Right renal cortex interstitium (tissue), 3 donors: ENCODE results near the gene SCIMP. TPM values are rescaled to one million over a fixed set of nuclear protein-coding genes. Genes with fewer than 3 reads are reported as not detected.
"Not testable (repeated sequence)": the region's sequence is repeated elsewhere in the genome, so short reads cannot be mapped to it uniquely, and the experiment has no call there.

Source experiments
- DNase-seq, 3 donors: peaks; one replicate each; pipeline ENCODE4 v3.0.0-alpha.2; 2013; ENCODE audit warnings: low read depth in 3 of 3, low spot score in 2 of 3
- polyA plus RNA-seq, 3 donors: library from polyadenylated mRNA; unstranded; fragments of 120-200 nt; gene quantifications; one replicate each; pipeline ENCODE4 v1.2.1, GENCODE V29; 2013; ENCODE audit not compliant: insufficient read length in 3 of 3

SCIMP gene
- polyA plus RNA-seq, 3 donors: 0.83 to 1.1 (median 1.0) TPM

DNA sequence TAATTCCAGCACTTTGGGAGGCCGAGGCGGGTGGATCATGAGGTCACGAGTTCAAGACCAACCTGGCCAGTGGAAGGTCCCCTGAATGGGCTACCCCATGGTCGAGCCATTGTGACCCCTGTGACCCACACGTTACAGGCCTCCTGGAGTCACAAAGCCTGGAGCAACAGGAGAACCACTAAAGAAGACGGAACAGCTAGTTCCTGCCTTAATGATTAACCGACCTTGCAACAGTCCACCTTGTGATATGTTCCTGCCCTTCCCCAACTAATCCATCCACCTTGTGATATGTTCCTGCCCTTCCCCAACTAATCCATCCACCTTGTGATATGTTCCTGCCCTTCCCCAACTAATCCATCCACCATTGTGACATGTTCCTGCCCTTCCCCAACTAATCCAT lies 5.1 kb upstream of the SCIMP start:
- not testable (repeated sequence) for DNase-seq

DNA sequence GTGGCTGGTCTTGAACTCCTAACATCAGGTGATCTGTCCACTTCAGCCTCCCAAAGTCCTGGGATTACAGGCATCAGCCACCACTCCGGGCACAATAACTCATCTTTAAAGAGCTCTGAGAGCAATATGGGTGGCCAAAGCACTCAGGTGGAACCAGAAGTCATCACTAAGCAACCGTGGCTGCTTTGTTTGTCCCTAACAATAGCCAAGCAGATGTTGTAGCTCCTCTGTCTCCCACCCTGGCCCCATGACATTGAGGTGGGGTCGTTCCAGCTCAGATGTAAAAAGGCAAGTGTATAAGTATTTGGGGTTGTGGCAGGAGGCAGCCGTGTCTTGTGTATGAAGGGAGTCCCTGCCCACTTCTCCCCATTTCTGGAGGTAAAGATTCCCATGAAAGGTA lies 3.7 kb upstream of the SCIMP start:
- no peak for DNase-seq

DNA sequence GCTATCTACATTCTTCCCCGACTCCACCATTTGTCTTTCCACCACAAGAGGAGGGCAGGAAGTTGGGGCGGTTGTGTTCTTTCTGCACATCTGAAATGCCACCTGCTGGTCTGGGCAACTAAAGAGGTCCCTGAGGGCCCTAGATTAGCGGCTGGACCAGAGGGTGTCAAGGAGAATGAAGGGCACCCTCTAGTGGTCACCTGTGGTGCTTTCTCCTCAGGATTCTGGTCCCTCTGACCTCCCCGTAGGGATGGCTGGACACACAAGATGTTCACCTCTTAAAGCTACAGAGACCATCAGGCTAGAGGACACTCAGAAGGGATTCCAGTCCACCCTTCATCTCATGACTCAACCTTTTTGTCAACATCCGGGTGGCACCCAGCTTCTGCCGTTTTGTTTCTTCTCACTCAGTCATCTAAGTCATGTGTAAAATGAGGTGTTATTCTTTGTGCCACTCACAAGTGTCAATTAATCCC lies 2.9 kb upstream of the SCIMP start:
- no peak for DNase-seq

DNA sequence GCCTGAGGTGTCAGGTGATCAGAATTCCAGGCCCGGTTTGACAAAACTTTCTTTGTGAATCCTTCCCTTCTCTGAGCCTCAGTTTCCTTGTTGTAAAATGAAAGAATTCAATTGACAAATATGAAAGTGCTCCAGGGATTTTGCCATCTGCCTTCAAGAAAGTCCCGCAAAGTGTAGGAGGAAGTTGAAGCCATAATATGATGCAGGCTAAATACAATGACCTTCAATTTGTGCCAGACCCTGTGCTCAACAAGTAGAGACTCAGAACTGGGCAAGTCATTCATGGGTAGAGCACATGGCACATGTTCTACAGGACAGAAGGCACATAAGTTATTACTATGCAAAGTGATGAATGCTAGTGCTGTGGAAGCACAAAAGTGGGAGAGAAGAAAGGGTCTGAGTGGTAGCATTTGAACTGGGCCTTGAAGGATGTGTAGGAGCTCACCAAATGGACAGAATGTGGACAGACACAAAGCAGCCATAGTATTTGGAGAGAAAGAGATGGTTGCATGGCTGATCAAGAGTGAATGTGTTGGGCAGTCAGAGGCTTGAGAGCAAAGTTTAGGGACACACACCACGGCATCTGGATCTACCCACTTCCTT lies 2.4 kb upstream of the SCIMP start:
- DNase-seq: no peak

DNA sequence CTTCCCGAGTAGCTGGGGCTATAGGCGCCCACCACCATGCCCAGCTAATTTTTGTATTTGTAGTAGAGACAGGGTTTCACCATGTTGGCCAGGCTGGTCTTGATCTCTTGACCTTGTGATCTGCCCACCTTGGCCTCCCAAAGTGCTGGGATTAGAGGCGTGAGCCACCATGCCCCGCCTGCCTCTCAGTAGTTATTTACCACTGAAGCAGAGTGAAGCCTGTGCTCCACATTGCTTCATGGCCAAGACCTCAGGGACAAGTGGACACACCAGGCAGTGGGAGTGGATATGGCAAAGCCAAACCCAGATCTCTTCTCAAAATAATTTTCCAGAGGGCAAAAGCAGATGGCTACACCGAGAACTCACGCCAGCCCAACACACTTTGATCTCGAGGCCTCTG lies 1.2 kb downstream of the SCIMP start:
- DNase-seq: not testable (repeated sequence)

DNA sequence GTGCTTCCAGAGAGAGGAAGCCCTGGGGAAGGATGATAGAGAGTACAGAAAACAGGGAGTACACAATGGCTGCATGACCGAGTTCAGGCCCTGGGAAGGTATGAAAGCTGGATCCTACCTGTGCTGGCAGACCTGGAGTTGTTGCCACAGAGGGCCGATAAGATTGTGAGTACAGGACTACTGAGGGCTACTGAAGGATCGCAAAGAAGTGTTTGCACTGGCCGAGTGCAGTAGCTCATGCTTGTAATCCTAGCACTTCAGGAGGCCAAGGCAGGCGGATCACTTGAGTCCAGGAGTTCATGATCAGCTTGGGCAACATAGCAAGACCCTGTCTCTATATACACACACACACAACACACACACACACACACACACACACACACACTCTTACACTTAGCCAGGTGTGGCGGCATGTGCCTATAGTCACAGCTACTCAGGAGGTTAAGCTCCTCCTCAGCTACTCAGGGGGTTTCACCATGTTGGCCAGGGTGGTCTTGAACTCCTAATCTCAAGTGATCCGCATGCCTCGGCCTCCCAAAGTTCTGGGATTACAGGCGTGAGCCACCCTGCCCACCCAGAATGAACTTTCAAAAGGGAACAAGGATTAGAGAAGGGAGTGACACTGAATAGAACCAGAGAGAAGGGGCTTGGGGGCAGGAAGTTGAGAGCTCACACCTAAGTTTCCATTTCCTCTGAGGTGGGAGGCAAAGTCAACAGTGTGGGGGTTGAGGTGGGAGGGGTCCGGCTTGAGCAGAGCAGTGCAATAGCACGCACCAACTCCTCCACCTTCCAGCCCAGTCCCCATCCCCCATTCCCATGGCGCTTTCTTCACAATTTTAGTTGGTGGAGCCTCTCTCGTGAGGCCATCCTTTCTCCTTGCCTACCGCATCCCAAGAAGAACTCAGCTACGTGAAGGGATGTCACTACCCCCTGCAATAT lies 7.5 kb downstream of the SCIMP start:
- DNase-seq: no peak

DNA sequence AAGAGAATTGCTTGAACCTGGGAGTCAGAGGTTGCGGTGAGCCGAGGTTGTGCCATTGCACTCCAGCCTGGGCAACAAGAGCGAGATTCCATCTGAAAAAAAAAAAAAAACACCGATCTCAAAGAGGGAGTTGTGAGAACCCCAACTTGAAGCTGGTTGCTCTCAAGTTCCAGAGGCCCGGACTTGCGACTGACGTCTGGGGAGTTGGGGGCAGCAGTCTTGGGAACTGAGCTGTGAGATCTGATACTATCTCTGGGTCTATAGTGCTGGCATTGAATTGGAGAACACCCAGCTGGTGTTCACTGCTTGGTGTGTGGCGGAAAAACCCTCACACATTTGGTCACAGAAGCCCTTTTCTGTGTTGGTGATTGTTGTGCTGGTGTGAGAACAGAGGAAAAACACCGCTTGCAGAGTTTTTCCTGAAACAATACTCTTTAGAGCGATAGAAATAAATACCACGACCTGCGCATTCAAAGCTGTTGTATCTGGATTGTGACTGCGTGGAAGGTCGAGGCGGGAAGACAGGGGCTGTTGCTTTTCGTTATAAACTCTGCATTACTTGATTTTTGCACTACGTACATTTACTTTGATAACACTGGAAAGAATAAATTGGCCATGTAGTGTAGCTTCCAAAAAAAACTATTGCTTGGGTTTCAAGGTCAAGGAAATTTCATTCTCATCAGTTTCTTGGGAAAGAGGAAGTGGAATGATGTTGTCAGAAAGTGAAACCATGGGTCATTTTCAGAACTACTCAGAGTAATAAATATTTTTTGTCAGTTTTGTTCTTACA lies 8.8 kb downstream of the SCIMP start:
- DNase-seq: no peak

DNA sequence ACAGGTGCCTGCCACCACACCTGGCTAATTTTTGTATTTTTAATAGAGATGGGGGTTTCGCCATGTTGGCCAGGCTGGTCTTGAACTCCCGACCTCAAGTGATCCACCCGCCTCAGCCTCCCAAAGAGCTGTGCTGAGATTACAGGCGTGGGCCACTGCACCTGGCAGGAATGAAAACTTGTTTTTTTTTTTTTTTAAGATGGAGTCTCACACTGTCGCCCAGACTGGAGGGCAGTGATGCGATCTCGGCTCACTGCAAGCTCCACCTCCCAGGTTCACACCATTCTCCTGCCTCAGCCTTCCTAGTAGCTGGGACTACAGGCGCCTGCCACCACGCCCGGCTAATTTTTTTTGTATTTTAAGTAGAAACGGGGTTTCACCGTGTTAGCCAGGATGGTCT lies 12.7 kb downstream of the SCIMP start:
- not testable (repeated sequence) for DNase-seq

DNA sequence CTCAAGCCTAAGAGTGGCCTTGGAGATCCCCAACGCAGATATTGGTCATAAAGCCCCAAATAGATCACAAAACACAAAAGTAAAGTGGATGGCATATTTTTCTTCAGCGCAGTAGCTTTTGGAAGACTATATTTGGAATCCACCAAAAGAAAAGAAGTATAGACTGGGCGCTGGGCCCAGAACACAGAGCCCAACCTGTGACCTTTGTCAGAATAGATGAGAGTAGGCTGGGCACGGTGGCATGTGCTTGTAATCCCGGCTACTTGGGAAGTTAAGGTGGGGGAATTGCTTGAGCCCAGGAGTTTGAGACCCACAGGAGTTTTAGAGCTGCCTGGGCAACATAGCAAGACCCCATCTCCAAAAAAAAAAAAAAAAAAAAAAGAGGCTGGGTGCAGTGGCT lies 14.6 kb downstream of the SCIMP start:
- DNase-seq: no peak

DNA sequence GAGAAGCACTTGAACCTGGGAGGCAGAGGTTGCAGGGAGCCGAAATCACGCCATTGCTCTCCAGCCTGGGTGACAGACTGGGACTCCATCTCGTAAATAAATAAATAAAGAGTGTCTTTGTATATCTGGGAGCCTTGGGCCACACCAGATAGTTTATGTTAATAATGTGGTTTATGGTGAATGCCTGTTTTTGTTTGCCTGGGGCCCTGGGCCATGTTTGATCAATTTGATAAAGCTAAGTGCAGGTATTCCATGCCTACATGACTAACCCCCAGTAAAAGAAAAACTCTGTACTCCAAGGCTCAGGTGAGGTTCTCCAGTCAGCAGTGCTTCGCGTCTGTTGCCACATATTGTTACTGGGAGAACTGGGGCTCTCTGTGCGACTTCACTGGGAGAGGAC lies 15.1 kb downstream of the SCIMP start:
- DNase-seq: no peak

DNA sequence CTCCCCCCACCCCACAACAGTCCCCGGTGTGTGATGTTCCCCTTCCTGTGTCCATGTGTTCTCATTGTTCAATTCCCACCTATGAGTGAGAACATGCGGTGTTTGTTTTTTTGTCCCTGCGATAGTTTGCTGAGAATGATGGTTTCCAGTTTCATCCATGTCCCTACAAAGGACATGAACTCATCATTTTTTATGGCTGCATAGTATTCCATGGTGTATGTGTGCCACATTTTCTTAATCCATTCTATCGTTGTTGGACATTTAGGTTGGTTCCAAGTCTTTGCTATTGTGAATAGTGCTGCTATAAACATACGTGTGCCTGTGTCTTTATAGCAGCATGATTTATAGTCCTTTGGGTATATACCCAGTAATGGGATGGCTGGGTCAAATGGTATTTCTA lies 17.1 kb downstream of the SCIMP start:
- DNase-seq: not testable (repeated sequence)

DNA sequence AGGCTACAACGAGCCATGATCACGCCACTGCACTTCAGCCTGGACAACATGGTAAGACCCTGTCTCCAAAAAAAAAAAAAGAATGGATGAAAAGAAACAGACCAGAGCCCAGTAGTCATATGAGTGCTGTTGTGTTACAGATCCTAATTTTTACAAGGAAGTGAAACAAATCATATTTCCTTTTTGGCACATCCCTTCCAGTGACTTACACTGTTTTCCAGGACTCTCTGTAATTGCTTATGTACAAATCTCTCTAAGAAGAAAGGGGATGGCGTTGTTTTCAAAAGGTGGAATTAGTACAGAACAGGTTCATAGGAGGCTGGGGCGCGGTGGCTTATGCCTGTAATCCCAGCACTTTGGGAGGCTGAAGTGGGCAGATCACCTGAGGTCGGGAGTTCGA lies 23.2 kb downstream of the SCIMP start:
- DNase-seq: no peak

DNA sequence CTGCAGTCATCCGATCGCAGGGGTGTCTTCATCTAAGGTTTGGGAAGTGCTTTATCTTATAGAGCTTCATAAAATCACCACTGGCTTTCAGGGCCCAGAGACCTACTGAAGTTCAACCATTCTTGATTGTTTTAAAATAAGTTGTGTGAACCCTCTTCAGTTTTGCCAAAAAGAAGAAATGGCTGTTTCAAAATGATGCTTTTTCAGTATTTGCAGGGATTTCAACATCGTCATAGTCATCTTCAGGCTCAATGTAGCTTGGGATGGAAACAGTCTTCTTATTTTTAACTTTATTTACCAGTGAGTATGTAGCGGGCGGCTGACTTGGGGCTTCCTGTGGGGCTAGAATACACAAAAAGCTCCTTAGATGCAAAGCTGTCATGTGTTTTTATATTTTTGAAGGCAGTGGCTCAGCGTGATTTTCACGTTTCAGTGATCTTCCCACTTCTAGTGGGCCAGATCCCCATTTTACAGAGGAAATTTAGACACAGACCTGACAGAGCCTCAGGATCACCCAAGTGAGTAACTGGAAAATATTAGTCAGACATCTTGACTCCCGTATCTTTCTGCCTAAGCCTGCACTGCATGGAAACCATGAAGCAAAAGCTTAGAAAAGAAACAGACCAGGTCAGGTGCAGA lies 23.9 kb downstream of the SCIMP start:
- no peak for DNase-seq

DNA sequence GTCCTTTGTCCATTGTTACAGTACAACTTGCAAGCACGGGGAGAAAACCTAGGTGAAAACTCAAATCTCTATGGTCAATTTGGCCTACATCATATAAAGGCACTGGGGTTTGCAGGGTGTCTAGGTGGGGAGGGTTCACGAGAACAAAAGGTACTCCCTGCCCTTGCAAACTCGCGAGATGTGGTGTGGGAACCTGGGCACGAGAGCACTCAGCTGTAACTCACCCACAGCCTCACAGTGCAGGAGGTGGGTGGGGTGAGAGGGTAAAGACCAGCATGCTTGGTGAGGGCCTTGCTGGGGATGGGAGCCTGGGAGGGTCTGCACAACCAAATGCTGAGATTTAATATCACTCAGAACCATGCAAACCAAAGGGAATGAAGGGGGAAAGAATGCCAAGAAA lies 24.6 kb downstream of the SCIMP start:
- no peak for DNase-seq

DNA sequence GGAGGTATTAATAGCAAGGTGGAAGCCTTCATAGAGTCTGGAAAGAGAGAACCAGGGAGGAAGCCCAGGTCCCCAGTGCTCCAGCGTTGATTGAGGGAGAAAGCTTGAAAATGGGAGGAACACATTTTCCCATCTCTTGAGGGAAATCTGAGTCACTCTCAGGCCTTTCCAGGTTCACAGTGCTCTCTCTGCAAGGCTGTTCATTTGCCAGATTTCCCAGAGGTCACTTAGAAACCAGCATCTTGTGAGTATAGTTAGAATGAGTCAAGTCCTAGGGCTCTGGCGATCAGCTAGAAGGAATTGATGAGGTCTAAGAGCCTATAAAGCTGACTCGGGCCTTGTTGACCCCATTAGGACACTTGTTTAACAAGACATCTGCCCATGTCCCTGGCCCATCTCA lies 25.3 kb downstream of the SCIMP start:
- no peak for DNase-seq

DNA sequence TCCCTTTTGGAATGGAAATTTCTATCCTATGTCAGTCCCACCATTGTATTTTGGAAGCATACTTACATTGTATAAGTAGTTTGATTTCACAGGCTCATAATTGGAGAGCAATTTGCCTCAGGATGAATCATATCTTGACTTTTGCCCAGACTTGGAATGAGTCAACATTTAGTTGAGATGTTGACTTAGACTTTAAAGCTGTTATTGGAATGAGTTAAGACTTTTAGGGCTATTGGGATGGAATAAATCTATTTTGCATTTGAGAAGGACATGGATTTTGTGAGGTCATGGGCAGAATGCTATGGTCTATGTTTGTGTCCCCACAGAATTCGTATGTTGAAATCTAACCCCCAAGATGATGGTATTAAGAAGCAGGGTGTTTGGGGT lies 30.8 kb downstream of the SCIMP start:
- no peak for DNase-seq

DNA sequence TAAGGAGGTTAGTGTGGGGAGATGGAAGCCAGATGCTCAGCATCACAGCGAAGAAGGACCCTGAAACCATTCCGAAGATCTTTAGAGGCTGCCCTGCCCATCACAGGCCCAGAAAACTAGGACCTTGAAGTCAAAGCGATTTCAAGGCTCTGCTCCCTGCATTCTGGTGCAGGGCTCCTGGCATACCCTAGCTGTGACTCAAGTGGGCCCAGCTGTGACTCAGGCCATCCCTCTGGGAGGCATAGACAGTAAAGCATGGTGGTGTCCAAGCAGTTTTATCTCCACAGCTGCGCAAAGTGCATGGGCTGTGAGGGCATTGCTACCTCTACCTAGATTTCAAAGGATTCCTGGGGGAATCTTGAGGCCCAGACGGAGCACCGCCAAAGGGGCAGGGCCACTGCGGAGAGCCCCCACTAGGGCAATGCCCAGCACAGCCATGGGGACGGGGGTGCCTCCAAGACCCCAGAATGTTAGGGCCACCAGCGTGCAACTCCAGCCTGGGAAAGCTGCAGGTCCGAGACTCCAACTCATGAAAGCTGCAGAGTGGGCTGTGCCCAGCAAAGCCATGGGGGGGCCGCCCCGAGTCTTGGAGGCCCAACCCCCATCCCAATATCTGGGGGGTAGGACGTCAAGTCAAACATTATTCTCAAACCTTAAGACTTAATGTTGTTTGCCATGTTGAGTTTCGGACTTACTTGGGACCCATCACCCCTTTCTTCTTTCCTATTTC lies 31.3 kb downstream of the SCIMP start:
- DNase-seq: no peak

DNA sequence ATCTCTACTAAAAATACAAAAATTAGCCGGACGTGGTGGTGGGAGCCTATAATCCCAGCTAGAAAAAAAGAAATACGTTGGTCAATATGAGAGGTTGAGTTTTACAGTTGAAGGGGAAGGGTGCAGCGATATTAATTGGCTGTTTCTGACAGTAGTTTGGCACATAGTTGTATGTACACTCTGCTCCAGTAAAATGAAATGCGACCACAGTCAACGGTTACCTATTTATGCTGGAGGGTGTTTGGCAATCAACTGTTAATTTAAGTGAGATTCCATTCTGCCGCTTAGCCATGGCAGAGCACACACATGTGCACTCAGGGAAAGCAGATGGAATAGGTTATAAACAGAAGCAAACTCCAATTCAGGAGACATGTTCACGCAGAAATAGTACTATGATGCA lies 33.6 kb downstream of the SCIMP start:
- no peak for DNase-seq

DNA sequence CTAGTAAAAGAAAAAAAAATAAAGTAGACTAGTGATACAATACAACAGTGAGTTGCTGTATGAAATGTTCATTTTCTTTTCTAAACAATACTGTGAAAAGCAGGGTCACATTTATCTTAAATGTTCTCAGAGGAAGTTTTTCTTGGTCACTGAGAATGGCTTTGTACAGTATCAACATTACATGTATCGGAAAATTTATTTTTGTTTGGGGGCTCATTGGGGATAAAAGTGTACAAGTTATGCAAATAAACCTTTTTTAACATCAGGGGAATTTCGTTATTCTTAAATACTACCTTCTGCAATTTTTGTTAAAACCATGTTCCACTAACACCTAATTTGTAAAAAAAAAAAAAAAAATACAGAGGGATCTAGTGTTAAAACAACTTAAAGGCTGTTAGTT lies 34.3 kb downstream of the SCIMP start:
- no peak for DNase-seq

DNA sequence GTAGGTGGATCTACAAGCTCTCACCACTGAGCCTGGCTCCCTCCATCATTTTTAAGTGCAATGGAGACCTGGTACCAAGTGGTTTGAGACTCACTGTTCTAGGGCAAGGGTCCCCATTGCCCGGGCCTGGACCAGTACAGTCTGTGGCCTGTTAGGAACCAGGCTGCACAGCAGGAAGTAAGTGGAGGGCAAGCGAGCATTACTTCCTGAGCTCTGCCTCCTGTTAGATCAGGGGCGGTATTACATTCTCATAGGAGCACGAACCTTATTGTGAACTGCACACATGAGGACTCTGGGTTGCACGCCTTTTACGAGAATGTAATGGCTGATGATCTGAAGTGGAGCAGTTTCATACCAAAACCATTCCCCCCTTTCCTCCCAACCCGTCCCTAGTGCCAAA lies 36.2 kb downstream of the SCIMP start:
- no peak for DNase-seq
